GM21367 (cell line): ENCODE measurements around the gene SRPRB.

ENCODE experiments used
- ATAC-seq: cut with Tn5 transposase; IDR thresholded peaks from one replicate; pipeline ENCODE4 v1.9.1; 2021; ENCODE audit not compliant: unreplicated experiment

Gene SRPRB

GRCh38 chr3:133805702-133806475 is at the start of gene SRPRB:
Gene SRPRB (plus strand): TSS chr3:133805815. CDS start chr3:133805849, 34 bp downstream.
- ATAC-seq = peak; percentile 97

GRCh38 chr3:133756716-133757694 is 48.6 kb upstream of the SRPRB start:
- no peak for ATAC-seq

GRCh38 chr3:133757701-133758567 is 47.7 kb upstream of the SRPRB start:
- ATAC-seq = no peak

- no peak for ATAC-seq
Measured at GRCh38 chr3:133758568-133758928, 47.1 kb upstream of the SRPRB start.

GRCh38 chr3:133758964-133759739 is 46.5 kb upstream of the SRPRB start:
- ATAC-seq = no peak

- no peak for ATAC-seq
Measured at GRCh38 chr3:133759740-133760305, 45.8 kb upstream of the SRPRB start.

GRCh38 chr3:133760916-133761315 is 44.7 kb upstream of the SRPRB start:
- ATAC-seq = no peak

GRCh38 chr3:133761605-133762484 is 43.8 kb upstream of the SRPRB start:
- ATAC-seq = no peak

GRCh38 chr3:133762539-133762938 is 43.1 kb upstream of the SRPRB start:
- ATAC-seq = no peak

- ATAC-seq = no peak
Measured at GRCh38 chr3:133763797-133764683, 41.6 kb upstream of the SRPRB start.

GRCh38 chr3:133765256-133765655 is 40.4 kb upstream of the SRPRB start:
- ATAC-seq = no peak

- ATAC-seq = no peak
Measured at GRCh38 chr3:133767607-133768006, 38.0 kb upstream of the SRPRB start.

GRCh38 chr3:133769536-133769935 is 36.1 kb upstream of the SRPRB start:
- ATAC-seq = no peak

GRCh38 chr3:133773732-133774131 is 31.9 kb upstream of the SRPRB start:
- no peak for ATAC-seq

- no peak for ATAC-seq
Measured at GRCh38 chr3:133775309-133775708, 30.3 kb upstream of the SRPRB start.

GRCh38 chr3:133775835-133776234 is 29.8 kb upstream of the SRPRB start:
- no peak for ATAC-seq

GRCh38 chr3:133776794-133777438 is 28.7 kb upstream of the SRPRB start:
- no peak for ATAC-seq
